Stomach smooth muscle (tissue), 2 donors: ENCODE data around the gene GATAD2A.

Source experiments
- H3K27ac ChIP-seq: one replicate; pipeline ENCODE4 v1.7.0; 2013; ENCODE audit warnings: mild to moderate bottlenecking, low read length, inconsistent platforms
- H3K27me3 ChIP-seq, 2 donors: one replicate each; pipeline ENCODE4 v1.7.0; 2013; ENCODE audit warnings: low read length in 2 of 2; ENCODE audit not compliant: insufficient read depth in 2 of 2, control insufficient read depth in 1 of 2
- H3K36me3 ChIP-seq, 2 donors: one replicate each; pipeline ENCODE4 v1.7.0; 2013; ENCODE audit warnings: low read length in 2 of 2; ENCODE audit not compliant: control insufficient read depth in 2 of 2, insufficient read depth in 2 of 2
- H3K4me1 ChIP-seq: one replicate; pipeline ENCODE4 v1.7.0; 2013; ENCODE audit warnings: low read length; ENCODE audit not compliant: control insufficient read depth, insufficient read depth
- H3K4me3 ChIP-seq, 2 donors: one replicate each; pipeline ENCODE4 v1.7.0; 2013; ENCODE audit warnings: low read length in 2 of 2
- H3K9ac ChIP-seq, 2 donors: one replicate each; pipeline ENCODE4 v1.7.0; 2013; ENCODE audit warnings: low read length in 2 of 2, mild to moderate bottlenecking in 1 of 2
- H3K9me3 ChIP-seq, 2 donors: one replicate each; pipeline ENCODE4 v1.7.0; 2013; ENCODE audit warnings: low read length in 2 of 2; ENCODE audit not compliant: control insufficient read depth in 2 of 2
- donor health status: healthy.
- donor health status: Pancreatic carcinoma.

GATAD2A gene

DNA sequence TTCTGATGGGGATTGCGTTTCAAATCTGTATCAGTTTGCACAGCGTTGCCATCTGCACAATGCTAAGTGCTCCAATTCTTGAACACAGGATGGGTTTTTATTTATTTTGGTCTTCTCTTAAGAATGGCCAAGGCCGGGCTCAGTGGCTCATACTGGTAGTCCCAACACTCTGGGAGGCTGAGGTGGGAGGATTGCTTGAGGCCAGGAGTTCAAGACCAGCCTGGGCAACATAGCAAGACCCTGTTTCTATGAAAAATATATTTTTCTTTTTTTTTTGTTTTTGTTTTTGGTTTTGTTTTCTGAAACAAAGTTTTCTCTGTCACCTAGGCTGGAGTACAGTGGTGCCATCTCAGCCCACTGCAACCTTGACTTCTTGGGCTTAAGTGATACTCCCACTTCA lies 117.7 kb downstream of the GATAD2A start:
- Histone ChIP-seq H3K36me3 (peaks cover 18 to 24% of the 10 kb centered on the region in 2 donors), H3K9me3 (no peaks in the 10 kb centered on the region), H3K27me3 (no peaks in the 10 kb centered on the region), H3K9ac (no peak overlapping the region), H3K4me3 (no peak overlapping the region), H3K4me1 (peaks cover 10% of the 10 kb centered on the region), H3K27ac (no peak overlapping the region)

DNA sequence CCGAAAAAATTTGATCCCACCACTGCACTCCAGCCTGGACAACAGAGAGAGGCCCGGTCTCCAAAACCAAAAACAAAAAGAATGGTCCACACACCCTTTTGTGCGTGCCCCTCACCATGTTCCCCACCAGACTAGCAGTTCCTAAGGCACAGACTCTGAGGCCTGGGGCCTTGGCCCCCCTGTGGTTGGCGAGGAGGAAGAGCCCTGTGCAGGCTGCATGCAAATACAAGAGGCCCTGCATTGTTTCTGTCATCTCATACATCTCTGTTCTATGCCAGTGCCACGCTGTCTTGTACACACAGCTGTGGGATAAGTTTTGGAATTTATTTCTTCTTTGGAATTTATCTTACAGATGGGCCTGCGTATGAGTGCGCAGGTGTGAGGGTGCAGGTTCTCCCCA lies 118.6 kb downstream of the GATAD2A start:
- H3K9ac ChIP-seq = no peak overlapping the region
- no peak overlapping the region for H3K4me3 ChIP-seq
- peaks cover 13% of the 10 kb centered on the region for H3K4me1 ChIP-seq
- H3K9me3 ChIP-seq = no peaks in the 10 kb centered on the region
- peaks cover 18 to 25% of the 10 kb centered on the region in 2 donors for H3K36me3 ChIP-seq
- H3K27ac ChIP-seq = no peak overlapping the region
- no peaks in the 10 kb centered on the region for H3K27me3 ChIP-seq

DNA sequence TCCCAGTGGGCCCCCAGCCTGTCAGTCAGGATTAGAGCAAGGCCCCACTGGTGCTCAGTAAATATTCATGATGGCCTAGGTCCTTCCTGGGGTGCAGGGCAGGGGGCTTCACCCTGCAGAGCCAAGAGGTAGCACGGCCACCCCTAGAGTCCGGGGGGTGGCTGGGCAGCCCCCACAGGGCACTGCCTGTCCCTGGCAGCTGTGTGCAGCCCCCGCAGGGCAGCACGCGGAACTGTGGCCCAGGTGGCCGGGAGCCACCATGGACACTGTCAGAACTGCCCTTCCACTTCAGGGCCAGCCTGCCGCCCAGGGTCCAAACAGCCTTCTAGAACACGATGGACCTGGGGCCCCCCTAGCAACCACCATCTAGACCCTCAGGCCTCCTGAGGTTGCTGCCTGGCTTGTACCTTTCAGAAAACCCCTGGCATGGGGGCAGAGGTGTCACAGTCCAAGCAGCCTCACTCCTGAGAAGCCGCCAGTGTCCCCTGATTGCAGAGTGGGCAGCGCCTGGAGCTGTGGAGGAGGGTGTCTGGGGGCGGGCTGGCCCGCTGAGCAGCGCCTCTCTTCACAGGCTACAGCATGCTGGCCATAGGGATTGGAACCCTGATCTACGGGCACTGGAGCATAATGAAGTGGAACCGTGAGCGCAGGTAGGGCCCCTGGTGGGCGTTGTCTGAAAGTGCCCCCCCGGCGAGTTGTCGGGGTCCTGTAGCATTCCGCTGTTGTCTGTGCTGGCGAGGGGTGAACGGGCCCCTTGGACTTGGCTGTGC lies 120.3 kb downstream of the GATAD2A start:
- H3K4me1 ChIP-seq = peaks cover 8% of the 10 kb centered on the region

DNA sequence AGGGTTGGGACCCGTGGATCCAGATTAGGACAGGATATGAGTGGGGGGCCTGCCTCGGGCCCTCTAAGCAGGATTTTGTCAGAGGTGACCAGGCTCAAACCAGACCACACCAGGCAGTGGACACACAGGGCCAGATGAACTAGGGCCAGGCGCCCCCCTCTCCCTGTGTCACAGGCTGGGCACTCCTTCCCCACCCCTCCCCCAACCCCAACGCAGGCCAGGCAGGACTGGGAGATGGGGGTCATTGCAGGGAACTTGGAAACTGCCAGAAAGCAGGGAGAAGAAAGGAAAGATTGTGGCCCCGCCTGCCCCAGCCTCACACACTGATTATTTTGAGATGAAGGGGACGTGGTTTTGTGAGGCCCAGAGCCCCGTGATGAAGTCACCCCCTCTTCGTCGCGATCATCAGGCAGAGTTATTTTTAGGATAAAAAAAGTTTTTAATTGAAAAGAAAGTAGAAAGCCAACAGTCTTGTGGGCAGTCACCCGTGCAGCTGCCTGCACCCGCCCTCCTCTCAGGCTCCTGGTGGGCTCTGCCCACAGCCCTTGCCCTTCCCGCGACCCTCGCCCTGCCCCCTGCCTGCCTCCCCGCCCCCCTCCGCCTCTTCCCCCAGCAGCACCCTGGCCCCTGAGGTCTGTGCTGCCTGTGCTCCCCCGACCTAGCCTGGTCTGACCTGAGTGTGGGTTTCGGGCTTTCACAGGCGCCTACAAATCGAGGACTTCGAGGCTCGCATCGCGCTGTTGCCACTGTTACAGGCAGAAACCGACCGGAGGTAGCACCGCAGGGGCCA lies 121.3 kb downstream of the GATAD2A start:
- peaks cover 12 to 15% of the 10 kb centered on the region in 2 donors for H3K36me3 ChIP-seq
- H3K27me3 ChIP-seq = no peaks in the 10 kb centered on the region
- peaks cover 8% of the 10 kb centered on the region for H3K4me1 ChIP-seq
- H3K9me3 ChIP-seq = no peaks in the 10 kb centered on the region
- H3K4me3 ChIP-seq = no peak overlapping the region
- no peak overlapping the region for H3K27ac ChIP-seq
- H3K9ac ChIP-seq = no peak overlapping the region

More for the DNA sequence above, 120.3 kb downstream of the GATAD2A start:
- Histone ChIP-seq H3K36me3 (peaks cover 15 to 16% of the 10 kb centered on the region in 2 donors), H3K27me3 (no peaks in the 10 kb centered on the region), H3K27ac (no peak overlapping the region), H3K4me3 (no peak overlapping the region), H3K9me3 (no peaks in the 10 kb centered on the region), H3K9ac (no peak overlapping the region)

DNA sequence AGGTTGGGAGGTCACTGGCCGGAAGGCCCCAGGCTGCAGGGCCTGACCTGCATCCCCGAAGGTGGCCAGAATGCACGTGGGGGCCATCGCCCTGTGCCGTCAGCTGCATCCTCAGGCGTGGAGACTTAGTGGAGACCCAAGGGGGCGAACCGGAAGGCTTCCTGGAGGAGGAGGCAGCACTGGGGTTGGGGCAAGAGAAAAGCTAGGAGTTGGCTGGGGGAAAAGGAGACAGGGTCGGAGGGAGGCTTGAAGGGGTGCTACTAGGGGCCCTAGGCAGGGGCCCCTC lies 121.8 kb downstream of the GATAD2A start:
- H3K9ac ChIP-seq = no peak overlapping the region
- H3K4me1 ChIP-seq = peaks cover 11% of the 10 kb centered on the region
- H3K4me3 ChIP-seq = no peak overlapping the region
- H3K27me3 ChIP-seq = no peaks in the 10 kb centered on the region
- peaks cover 12 to 15% of the 10 kb centered on the region in 2 donors for H3K36me3 ChIP-seq
- no peaks in the 10 kb centered on the region for H3K9me3 ChIP-seq
- H3K27ac ChIP-seq = no peak overlapping the region

DNA sequence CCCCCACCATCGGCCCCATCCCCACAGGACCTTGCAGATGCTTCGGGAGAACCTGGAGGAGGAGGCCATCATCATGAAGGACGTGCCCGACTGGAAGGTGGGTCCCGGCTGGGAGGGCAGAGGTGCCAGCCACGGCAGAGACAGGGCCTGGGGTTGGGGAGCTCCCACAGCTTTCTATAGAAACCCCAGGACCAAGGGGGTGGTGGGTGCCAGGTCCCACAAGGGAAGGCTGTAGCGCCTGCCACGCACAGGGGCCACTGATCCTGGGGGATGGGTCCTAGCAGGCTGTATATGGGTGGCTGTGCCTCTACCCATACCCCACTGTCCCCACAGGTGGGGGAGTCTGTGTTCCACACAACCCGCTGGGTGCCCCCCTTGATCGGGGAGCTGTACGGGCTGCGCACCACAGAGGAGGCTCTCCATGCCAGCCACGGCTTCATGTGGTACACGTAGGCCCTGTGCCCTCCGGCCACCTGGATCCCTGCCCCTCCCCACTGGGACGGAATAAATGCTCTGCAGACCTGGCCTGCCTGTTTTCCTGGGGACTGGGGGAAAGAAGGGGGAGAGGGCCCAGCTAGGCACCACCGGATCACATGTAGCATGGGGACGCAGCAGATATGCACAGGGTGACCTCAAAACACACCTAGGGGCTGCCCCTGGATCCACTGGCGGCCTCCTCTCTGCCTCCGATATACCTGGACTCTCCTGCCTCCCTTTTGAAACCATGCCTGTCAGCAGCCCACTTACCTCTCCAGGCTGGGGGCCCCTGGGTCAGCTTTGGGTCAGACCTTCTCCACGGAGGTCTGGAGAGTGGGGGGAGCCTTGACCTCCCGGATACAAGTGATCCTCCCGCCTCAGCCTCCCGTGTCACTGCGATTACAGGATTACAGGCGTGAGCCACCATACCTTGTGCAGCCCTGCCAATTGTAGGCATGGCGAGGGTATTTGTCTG lies 122.5 kb downstream of the GATAD2A start:
- Histone ChIP-seq H3K9me3 (no peaks in the 10 kb centered on the region), H3K4me1 (peaks cover 16% of the 10 kb centered on the region), H3K9ac (no peak overlapping the region), H3K4me3 (no peak overlapping the region), H3K36me3 (peaks cover 12 to 15% of the 10 kb centered on the region in 2 donors), H3K27ac (no peak overlapping the region), H3K27me3 (no peaks in the 10 kb centered on the region)

DNA sequence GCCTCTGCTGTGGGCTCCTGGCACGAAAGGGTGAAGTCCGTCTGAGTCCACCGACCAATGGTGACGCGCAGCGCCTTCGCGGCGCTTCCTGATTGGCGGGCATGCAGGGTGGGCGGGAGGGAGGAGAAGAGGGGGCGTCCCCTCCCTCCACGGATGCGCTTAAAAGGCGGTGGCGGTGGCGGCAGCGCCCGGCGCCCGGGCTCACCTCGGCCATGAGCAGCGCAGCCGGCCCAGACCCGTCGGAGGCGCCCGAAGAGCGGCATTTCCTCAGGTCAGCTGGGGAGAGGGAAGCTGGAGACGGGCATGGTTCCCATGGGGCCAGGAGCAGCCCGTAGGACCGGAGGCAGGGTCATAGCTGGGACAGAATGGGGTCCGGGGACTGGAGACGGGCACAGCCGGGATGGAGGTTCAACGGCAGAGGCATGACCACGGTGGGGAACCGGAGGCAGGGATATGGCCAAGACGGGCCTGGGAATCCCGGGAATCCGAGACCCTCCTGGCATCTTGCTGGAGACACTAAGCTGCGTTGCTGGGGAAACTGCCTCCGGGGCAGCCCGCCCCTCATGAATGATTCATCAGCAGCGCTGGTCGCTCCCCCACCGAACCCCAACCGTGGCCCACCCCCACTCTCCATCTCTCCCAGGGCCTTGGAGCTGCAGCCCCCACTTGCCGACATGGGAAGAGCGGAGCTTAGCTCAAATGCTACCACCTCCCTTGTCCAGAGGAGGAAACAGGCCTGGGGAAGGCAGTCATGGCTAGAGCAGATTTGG lies 123.4 kb downstream of the GATAD2A start, which contains the start of gene YJEFN3:
Gene YJEFN3, plus strand, starts transcription at position 191 of the 770 bp plus-strand sequence. Its CDS starts 22 bp downstream, at position 213.
- Histone ChIP-seq H3K9ac (peak within 1 kb of the TSS; percentile 13 to 46), H3K4me1 (peaks cover 16% of the 10 kb centered on the region), H3K27ac (no peak within 1 kb of the TSS), H3K4me3 (peak within 1 kb of the TSS; percentile 38 to 65), H3K36me3 (peaks cover 10 to 15% of the 10 kb centered on the region in 2 donors), H3K9me3 (no peaks in the 10 kb centered on the region), H3K27me3 (no peaks in the 10 kb centered on the region)

DNA sequence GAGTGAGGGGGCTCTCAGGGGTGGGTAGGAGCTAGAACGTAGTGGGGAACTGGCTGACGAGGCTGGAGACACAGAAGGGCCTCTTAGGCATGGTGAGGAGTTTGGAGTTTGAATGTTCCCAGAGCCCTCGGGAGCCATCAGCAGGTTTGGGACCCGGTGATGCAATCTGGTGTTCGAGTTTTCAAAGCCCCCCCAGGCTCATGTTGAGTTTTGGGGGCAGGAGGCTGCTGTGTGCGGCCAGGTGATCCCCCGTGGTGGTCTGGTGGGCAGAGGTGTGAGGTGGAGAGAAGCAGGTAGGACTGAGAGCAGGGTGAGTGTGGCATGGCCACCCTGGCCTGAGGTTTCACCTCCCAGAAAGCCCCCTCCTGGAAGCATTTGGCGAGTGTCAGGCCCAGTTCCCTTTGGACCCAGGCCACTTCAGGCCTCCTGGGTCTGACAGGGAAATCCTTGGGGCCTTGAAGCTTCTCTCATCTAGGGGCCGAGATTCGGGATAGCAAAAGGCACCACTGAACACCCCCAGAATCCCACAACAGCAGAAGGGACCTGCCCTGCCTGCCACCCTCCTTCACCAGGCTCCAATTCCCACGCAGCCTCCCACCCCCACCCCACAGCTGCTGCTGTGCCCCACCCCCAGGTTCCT lies 124.4 kb downstream of the GATAD2A start:
- H3K27me3 ChIP-seq = no peaks in the 10 kb centered on the region
- no peaks in the 10 kb centered on the region for H3K9me3 ChIP-seq
- H3K27ac ChIP-seq = no peak overlapping the region
- H3K4me1 ChIP-seq = peaks cover 16% of the 10 kb centered on the region
- no peak overlapping the region for H3K4me3 ChIP-seq
- peaks cover 8 to 10% of the 10 kb centered on the region in 2 donors for H3K36me3 ChIP-seq
- H3K9ac ChIP-seq = no peak overlapping the region

DNA sequence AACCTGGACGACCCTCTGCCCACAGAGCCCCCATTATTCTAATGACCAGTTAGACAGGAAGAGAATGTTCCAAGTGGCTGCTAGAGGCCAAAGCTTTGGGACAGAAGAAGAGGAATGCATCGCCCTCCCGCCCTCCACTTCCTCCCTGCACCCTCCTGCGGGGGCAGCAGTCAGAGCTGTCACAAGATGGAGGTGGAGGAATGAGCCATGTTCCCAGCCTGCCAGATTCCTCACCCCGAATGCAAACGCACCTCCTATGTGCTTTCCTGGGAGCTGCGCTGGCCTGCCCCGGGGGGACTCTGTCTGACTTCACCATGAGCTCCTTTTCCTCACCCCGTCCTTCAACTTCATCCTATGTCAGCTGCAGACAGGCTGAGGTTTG lies 124.9 kb downstream of the GATAD2A start:
- no peaks in the 10 kb centered on the region for H3K9me3 ChIP-seq
- H3K4me3 ChIP-seq = no peak overlapping the region
- no peak overlapping the region for H3K27ac ChIP-seq
- no peak overlapping the region for H3K9ac ChIP-seq
- H3K36me3 ChIP-seq = peaks cover 8 to 10% of the 10 kb centered on the region in 2 donors
- H3K4me1 ChIP-seq = peaks cover 16% of the 10 kb centered on the region
- H3K27me3 ChIP-seq = no peaks in the 10 kb centered on the region
